Kidney (tissue), 14 donors: Measurements from ENCODE around the gene CPM. TPM values are rescaled to one million over a fixed set of nuclear protein-coding genes. Genes with fewer than 3 reads are reported as not detected.

Experiments used
- DNase-seq, 5 donors: peaks; one replicate each; pipeline ENCODE4 v3.0.0-alpha.2; 2013 to 2020
- FAIRE-seq: peaks from 2 replicates; lab custom pipeline; 2012; peaks lifted over from hg19 to GRCh38; lab: Jason Lieb, UNC
- H3K27ac ChIP-seq, 2 donors: one replicate each; pipeline ENCODE4 v1.7.0; 2013; ENCODE audit warnings: low read depth in 2 of 2, low read length in 2 of 2, inconsistent platforms in 1 of 2
- H3K27me3 ChIP-seq: one replicate; pipeline ENCODE4 v1.7.1; 2013; ENCODE audit warnings: low read length, inconsistent platforms; ENCODE audit not compliant: control insufficient read depth, insufficient read depth
- H3K36me3 ChIP-seq, 3 donors: one replicate each; pipeline versions ENCODE4 v1.7.0 to v1.7.1; 2013; ENCODE audit warnings: low read length in 3 of 3, control low read depth in 1 of 3, inconsistent platforms in 1 of 3; ENCODE audit not compliant: insufficient read depth in 3 of 3, control insufficient read depth in 2 of 3
- H3K4me1 ChIP-seq, 3 donors: one replicate each; pipeline versions ENCODE4 v1.7.0 to v1.7.1; 2013; ENCODE audit warnings: low read length in 3 of 3, inconsistent platforms in 1 of 3, low read depth in 1 of 3; ENCODE audit not compliant: control insufficient read depth in 2 of 3, insufficient read depth in 2 of 3
- H3K4me3 ChIP-seq, 3 donors: one replicate each; pipeline versions ENCODE4 v1.7.0 to v1.8.1; 2013; ENCODE audit warnings: low read length in 3 of 3, control low read depth in 1 of 3, inconsistent platforms in 1 of 3
- H3K9ac ChIP-seq, 3 donors: one replicate each; pipeline versions ENCODE4 v1.7.0 to v1.7.1; 2013; ENCODE audit warnings: low read length in 3 of 3, control low read depth in 1 of 3, inconsistent platforms in 1 of 3
- H3K9me3 ChIP-seq, 3 donors: one replicate each; pipeline versions ENCODE4 v1.7.0 to v1.7.1; 2013; ENCODE audit warnings: low read length in 3 of 3, control low read depth in 1 of 3, inconsistent platforms in 1 of 3; ENCODE audit not compliant: control insufficient read depth in 2 of 3, insufficient read depth in 1 of 3
- CTCF ChIP-seq: IDR thresholded peaks from 3 replicates; pipeline ENCODE4 v1.5.1; 2012; ENCODE audit warnings: mild to moderate bottlenecking, moderate library complexity, borderline replicate concordance; ENCODE audit not compliant: insufficient read depth; ENCODE audit errors: extremely low read depth
- intact Hi-C: fragments of 100-400 bp; cut with DNase I; formaldehyde crosslinking; loops from one replicate; pipeline ENCODE4 v1.11.1; 2022
- polyA plus RNA-seq: library from polyadenylated mRNA; stranded (reverse); fragments of 350-450 nt; fragmentation: Illumina TruSeq; extraction: RNeasy Lipid Tissue Mini Kit (QIAGEN cat#74804); gene quantifications from one replicate; pipeline ENCODE4 v1.2.3, GENCODE V29; 2014; ENCODE audit warnings: low read depth, low replicate concordance; ENCODE audit not compliant: insufficient read depth
- total RNA-seq: library from RNA; stranded (reverse); fragmentation: NEBNext Ultra II Directional; extraction: Animal tissue kit (Norgen Biotek cat#: 25700); gene quantifications from one replicate; pipeline ENCODE4 v1.2.1, GENCODE V29; 2021
- donor health status: control.
- donor health status: control.
- donor health status: control.
- donor health status: control.
- donor health status: control.
- donor health status: DM: yes; HTN: yes; CAD: no.
- donor health status: Normal renal cell carcinoma (clear cell type).

The CPM gene
- total and polyA plus RNA-seq, 2 donors from 2014 or later = 35.7 to 144 TPM

- Histone ChIP-seq H3K27ac (no peak overlapping the region), H3K27me3 (no peaks in the 10 kb centered on the region), H3K4me1 (no peaks in the 10 kb centered on the region), H3K4me3 (no peak overlapping the region), H3K9me3 (no peaks in the 10 kb centered on the region), H3K9ac (no peak overlapping the region), H3K36me3 (peaks cover 0 to 40% (median 10%) of the 10 kb centered on the region in 3 donors)
- TF ChIP-seq CTCF = no peak
- no peak for FAIRE-seq
- intact Hi-C loops = no loop called here
- DNase-seq = no peak
Observed at GRCh38 chr12:68870011-68870410, 63.0 kb downstream of the CPM start.

- intact Hi-C loops = no loop called here
- FAIRE-seq = no peak
- Histone ChIP-seq H3K27me3 (no peaks in the 10 kb centered on the region), H3K4me1 (no peaks in the 10 kb centered on the region), H3K9ac (no peak overlapping the region), H3K36me3 (peaks cover 0 to 40% (median 10%) of the 10 kb centered on the region in 3 donors), H3K27ac (no peak overlapping the region), H3K9me3 (no peaks in the 10 kb centered on the region), H3K4me3 (no peak overlapping the region)
- DNase-seq = no peak
- no peak for TF ChIP-seq CTCF
Observed at GRCh38 chr12:68868043-68868790, 64.8 kb downstream of the CPM start.

GRCh38 chr12:68867606-68868005, 65.4 kb downstream of the CPM start:
- Histone ChIP-seq H3K36me3 (peaks cover 0 to 40% (median 10%) of the 10 kb centered on the region in 3 donors), H3K27me3 (no peaks in the 10 kb centered on the region), H3K9ac (no peak overlapping the region), H3K9me3 (no peaks in the 10 kb centered on the region), H3K4me1 (no peaks in the 10 kb centered on the region), H3K4me3 (no peak overlapping the region), H3K27ac (no peak overlapping the region)
- no peak for FAIRE-seq
- no peak for DNase-seq
- intact Hi-C loops = no loop called here
- TF ChIP-seq CTCF = no peak
